ENCODE results near the gene P4HB.

Gene P4HB

GRCh38 chr17:81859906-81860755 is at the start of gene P4HB:
Gene P4HB, minus strand, starts transcription at chr17:81860535. Its CDS starts 64 bp downstream, at chr17:81860471.
- TF ChIP-seq FOXM1 (IDR thresholded peaks at IDR 0.05; ENCODE audit: borderline replicate concordance) (peak; percentile 81), CTBP1 (IDR thresholded peaks at IDR 0.05; ENCODE audit: borderline replicate concordance) (no peak), NFRKB (IDR thresholded peaks at IDR 0.05) (no peak)
- POLR2A ChIA-PET, result interaction anchor here (0.6 to 1.9 kb wide), 14 partner anchors 7 to 163 kb away, joined by 3 to 11 read pairs (median 4); partner anchors contain the start of genes CENPX, LRRC45, MCRIP1 and MRPL12
- CTCF ChIA-PET, result no interaction called here
- peak; percentile 97 for DNase-seq (ENCODE audit: extremely low spot score)

DNA sequence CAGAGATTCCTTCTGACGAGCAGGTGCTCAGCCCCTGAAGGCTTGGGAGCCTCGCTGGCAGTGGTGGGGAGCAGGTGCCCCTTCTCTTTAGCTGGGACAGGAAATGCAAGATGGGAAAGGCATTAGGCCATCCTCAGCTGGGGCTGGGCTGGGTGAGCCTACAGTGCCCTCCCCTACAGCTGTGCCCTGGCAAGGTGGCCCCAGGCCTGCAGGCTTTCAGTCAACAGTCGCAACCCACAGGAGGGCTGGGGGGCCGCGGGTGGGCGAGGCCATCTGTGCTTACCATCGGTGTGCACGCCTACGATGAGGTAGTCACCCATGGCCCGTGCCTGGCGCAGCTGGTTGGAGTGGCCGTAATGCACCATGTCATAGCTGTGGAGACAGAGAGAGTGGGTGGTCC is 48.9 kb upstream of the P4HB start:
- no peak for DNase-seq (ENCODE audit: extremely low spot score)
- CTCF ChIA-PET, result interaction anchor here (1.1 to 1.4 kb wide), 2 partner anchors 19 to 40 kb away, joined by 3 to 5 read pairs; partner anchors contain the start of gene MAFG
- TF ChIP-seq FOXA1 (IDR thresholded peaks at IDR 0.05), result no peak
- TF ChIP-seq FOXK2 (IDR thresholded peaks at IDR 0.05), result no peak
- no peak for TF ChIP-seq ARNT (IDR thresholded peaks at IDR 0.05)
- TF ChIP-seq LEF1 (IDR thresholded peaks at IDR 0.05; ENCODE audit: borderline replicate concordance), result no peak
- TF ChIP-seq ELF4 (IDR thresholded peaks at IDR 0.05), result no peak
- POLR2A ChIA-PET, result interaction anchor here (0.7 to 2.3 kb wide), 6 partner anchors 15 to 37 kb away, joined by 3 to 8 read pairs (median 5); partner anchors contain the start of genes ALYREF, ANAPC11 and PYCR1

DNA sequence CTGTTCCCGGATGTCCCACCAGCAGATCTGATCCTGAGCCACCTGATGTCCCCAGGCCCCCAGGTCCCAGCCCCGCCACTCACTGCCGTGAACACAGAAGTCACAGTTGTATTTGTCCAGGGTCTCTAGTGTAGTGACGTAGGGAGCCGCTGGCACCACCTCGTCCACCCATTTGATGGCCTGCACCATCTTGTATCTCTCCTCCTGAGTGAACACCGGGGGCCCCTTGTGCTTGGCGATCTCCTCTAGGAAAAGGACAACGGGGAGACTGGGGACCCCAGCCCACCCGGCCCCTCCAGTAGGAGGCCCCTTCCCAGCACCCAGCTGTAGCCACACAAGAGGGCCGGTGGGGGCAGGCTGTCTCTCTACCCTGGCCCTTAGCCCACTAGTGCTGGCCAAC is 48.5 kb upstream of the P4HB start:
- ChIA-PET POLR2A (interaction anchor here (1.3 to 1.7 kb wide), 2 partner anchors 17 to 36 kb away, joined by 4 to 7 read pairs; partner anchors contain the start of genes ALYREF and ANAPC11), CTCF (interaction anchor here (1.1 kb wide), 1 partner anchor 19 kb away, joined by 3 read pairs; the partner anchor contains the start of gene MAFG)
- TF ChIP-seq SUZ12 (IDR thresholded peaks at IDR 0.05) (no peak), FOXK2 (IDR thresholded peaks at IDR 0.05) (no peak), TARDBP (IDR thresholded peaks at IDR 0.05) (no peak), SP1 (IDR thresholded peaks at IDR 0.05) (no peak), BHLHE40 (IDR thresholded peaks at IDR 0.05; ENCODE audit: borderline replicate concordance) (no peak), LEF1 (IDR thresholded peaks at IDR 0.05; ENCODE audit: borderline replicate concordance) (no peak), NFRKB (IDR thresholded peaks at IDR 0.05) (no peak), ZNF384 (IDR thresholded peaks at IDR 0.05) (no peak), ELF4 (IDR thresholded peaks at IDR 0.05) (no peak), FOXA1 (IDR thresholded peaks at IDR 0.05) (no peak), CTBP1 (IDR thresholded peaks at IDR 0.05; ENCODE audit: borderline replicate concordance) (no peak), ARNT (IDR thresholded peaks at IDR 0.05) (no peak)
- TF ChIP-seq, protein P1, sequence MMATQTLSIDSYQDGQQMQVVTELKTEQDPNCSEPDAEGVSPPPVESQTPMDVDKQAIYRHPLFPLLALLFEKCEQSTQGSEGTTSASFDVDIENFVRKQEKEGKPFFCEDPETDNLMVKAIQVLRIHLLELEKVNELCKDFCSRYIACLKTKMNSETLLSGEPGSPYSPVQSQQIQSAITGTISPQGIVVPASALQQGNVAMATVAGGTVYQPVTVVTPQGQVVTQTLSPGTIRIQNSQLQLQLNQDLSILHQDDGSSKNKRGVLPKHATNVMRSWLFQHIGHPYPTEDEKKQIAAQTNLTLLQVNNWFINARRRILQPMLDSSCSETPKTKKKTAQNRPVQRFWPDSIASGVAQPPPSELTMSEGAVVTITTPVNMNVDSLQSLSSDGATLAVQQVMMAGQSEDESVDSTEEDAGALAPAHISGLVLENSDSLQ (IDR thresholded peaks at IDR 0.05), result no peak
- no peak for DNase-seq (ENCODE audit: extremely low spot score)

DNA sequence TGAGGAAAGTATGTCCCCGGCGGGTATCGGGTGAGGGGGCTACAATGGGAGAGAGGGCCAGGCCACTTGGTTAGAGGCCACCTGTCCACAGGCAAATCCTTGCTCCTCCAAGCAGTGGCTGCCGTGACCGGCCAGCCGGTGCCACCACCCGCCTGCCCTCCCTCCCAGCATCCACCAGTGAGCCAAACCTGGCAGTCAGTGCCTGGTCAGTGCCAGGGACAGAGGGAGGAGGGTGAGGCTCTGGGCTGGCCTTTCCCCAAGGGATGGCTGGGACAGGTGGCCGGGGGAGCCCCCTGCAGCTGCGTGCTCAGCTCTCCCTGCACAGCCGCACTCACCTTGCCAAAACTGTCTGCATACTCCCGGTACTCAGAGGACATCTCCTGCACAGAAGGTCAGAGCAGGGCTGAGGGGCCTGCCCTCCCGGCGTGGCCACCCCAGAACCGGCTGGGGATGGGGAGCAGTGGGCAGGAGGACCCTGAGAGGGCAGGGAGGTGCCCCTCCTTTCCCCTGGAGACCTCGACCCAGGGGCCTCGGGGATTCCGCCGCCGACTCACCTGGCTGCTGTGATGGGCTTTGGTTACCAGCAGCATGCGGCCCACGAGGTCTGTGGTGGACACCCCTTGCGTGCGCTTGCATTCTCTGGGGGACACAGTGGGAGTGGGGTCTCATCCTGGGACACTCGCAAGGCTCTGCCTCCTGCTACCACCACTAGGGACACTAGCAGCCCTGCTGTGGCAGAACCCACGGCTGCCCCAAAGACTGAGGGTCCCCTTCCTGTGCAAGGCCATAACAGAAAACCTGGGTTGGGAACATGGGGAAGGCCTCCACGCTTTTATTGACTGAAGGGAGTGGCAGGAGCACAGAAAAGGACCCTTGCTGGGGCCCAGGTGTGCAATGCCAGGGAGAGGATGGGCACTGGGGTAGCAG is 47.1 kb upstream of the P4HB start:
- ChIA-PET POLR2A (interaction anchor here (1.0 kb wide), 1 partner anchor 38 kb away, joined by 5 read pairs; no protein-coding TSS in a partner anchor), CTCF (interaction anchor here (0.6 to 1.0 kb wide), 2 partner anchors 14 to 89 kb away, joined by 3 read pairs; no protein-coding TSS in a partner anchor)
- TF ChIP-seq FOXK2 (IDR thresholded peaks at IDR 0.05), result no peak
- TF ChIP-seq ARNT (IDR thresholded peaks at IDR 0.05), result no peak
- no peak for TF ChIP-seq ELF4 (IDR thresholded peaks at IDR 0.05)
- TF ChIP-seq FOXM1 (IDR thresholded peaks at IDR 0.05; ENCODE audit: borderline replicate concordance), result no peak
- DNase-seq (ENCODE audit: extremely low spot score), result no peak

DNA sequence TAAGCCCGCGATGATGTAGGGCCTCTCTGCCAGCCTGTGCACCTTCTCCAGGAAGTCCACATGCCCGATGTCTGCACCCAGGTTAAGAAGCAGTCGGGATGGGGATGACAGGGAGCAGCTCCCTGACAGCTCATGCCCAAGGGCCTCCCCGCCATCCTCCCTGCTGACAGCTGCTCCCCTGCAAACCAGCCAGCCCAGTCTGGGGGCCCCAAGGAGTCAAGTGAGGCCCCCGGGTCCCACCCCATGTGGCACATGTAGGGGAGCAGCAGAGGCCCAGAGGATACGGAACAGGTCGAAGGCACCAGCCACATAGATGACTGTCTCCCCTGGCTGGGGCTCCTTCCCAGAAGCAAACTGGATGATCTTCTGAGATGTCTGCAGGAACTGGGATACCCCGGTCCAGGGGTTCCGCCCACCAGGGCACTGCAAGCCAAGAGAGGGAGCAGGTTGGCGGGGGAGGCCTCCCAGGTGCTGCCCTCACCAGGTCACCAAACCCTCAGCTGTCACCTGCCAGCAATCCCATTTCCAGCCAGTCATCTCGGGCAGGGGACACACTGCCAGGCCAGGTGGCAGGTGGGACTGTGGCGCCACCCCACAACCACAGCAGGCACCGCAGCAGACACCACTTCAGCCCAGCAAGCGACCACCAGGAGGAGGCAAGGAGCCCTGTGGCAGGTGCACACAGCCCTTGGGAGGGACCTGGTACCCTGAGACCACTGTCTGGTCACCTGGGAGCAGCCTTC is 46.3 kb upstream of the P4HB start:
- no peak for DNase-seq (ENCODE audit: extremely low spot score)
- ChIA-PET POLR2A (no interaction called here), CTCF (interaction anchor here (0.6 kb wide), 1 partner anchor 89 kb away, joined by 3 read pairs; no protein-coding TSS in a partner anchor)
- no peak for TF ChIP-seq L3MBTL2 (conservative IDR thresholded peaks at IDR 0.05)
- no peak for TF ChIP-seq HDGF (IDR thresholded peaks at IDR 0.05; ENCODE audit: borderline replicate concordance)
- no peak for TF ChIP-seq FOXA1 (IDR thresholded peaks at IDR 0.05)
- TF ChIP-seq, protein P1 (IDR thresholded peaks at IDR 0.05), result no peak
- no peak for TF ChIP-seq BHLHE40 (IDR thresholded peaks at IDR 0.05; ENCODE audit: borderline replicate concordance)
- TF ChIP-seq ARNT (IDR thresholded peaks at IDR 0.05), result no peak
- TF ChIP-seq TARDBP (IDR thresholded peaks at IDR 0.05), result no peak
- no peak for TF ChIP-seq SP1 (IDR thresholded peaks at IDR 0.05)
- TF ChIP-seq ZNF384 (IDR thresholded peaks at IDR 0.05), result no peak
- no peak for TF ChIP-seq FOXK2 (IDR thresholded peaks at IDR 0.05)
- no peak for TF ChIP-seq LEF1 (IDR thresholded peaks at IDR 0.05; ENCODE audit: borderline replicate concordance)
- TF ChIP-seq CTBP1 (IDR thresholded peaks at IDR 0.05; ENCODE audit: borderline replicate concordance), result no peak
- TF ChIP-seq SUZ12 (IDR thresholded peaks at IDR 0.05), result no peak
- TF ChIP-seq FOXM1 (IDR thresholded peaks at IDR 0.05; ENCODE audit: borderline replicate concordance), result no peak
- no peak for TF ChIP-seq ELF4 (IDR thresholded peaks at IDR 0.05)
- TF ChIP-seq NFRKB (IDR thresholded peaks at IDR 0.05), result no peak
